Mucosa of stomach (tissue), 1 donor: Measurements from ENCODE around the gene PAPSS1.

Experiments
- H3K27me3 ChIP-seq: one replicate; pipeline ENCODE4 v1.7.0; 2013; ENCODE audit warnings: mild to moderate bottlenecking, low read length; ENCODE audit not compliant: control insufficient read depth, insufficient read depth
- H3K36me3 ChIP-seq: one replicate; pipeline ENCODE4 v1.7.0; 2013; ENCODE audit warnings: low read length; ENCODE audit not compliant: control insufficient read depth, insufficient read depth
- H3K4me1 ChIP-seq: one replicate; pipeline ENCODE4 v1.7.0; 2013; ENCODE audit warnings: mild to moderate bottlenecking, low read length; ENCODE audit not compliant: control insufficient read depth, insufficient read depth
- H3K4me3 ChIP-seq: one replicate; pipeline ENCODE4 v1.7.0; 2013; ENCODE audit warnings: low read length
- H3K9ac ChIP-seq: one replicate; pipeline ENCODE4 v1.7.0; 2013; ENCODE audit warnings: mild to moderate bottlenecking, low read length, moderate library complexity
- H3K9me3 ChIP-seq: one replicate; pipeline ENCODE4 v1.7.0; 2013; ENCODE audit warnings: mild to moderate bottlenecking, low read length, moderate library complexity; ENCODE audit not compliant: control insufficient read depth
- donor health status: Pancreatic carcinoma.

Gene PAPSS1

DNA sequence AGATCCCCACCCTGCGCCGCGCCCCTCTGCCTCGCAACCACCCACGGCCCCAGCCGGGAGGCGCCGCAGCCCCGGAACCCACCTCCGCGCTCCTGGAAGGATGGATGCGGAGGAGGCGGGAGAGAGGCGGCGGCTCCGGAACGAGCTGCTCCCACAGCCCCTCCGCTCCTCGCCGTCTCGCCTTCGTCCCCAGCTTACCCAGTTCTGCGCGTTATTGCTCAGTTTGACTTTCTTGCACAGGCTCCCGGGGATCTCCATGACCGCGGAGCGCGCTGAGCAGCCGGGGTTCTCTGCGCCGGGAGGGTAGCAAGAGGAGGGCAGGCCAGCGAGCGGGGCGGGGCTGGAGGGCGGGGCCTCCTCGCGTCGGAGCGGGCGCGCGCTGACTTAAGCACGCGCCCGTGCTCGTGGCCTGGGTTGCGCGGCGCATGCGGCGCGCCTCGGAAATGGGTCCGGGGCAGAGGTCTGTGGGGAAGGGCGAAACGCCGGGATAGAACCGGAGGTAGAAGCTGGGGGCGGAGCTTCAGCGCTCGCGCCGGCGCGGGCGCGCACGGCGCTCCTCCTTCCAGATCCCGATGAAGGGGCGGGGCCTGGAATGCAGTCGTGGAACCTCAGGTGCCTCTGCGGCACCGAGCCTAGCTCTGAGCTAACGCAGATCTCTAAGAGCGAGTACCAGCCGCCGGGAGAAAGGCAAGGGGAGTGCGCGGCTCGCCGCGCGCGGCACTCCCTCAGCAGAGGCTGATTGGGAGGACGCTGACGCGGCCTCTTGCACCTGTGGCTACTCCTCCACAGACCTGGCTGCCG is at the start of gene PAPSS1:
TSS of gene PAPSS1 (minus strand) at position 313 of the 801 bp plus-strand sequence. CDS start at position 258, 55 bp downstream.
- Histone ChIP-seq H3K27me3 (no peaks in the 10 kb centered on the region), H3K9me3 (no peaks in the 10 kb centered on the region), H3K4me3 (peak within 1 kb of the TSS; percentile 72), H3K36me3 (no peaks in the 10 kb centered on the region), H3K4me1 (peaks cover 1% of the 10 kb centered on the region), H3K9ac (peak within 1 kb of the TSS; percentile 83)

GRCh38 chr4:107760281-107760947 is 40.4 kb upstream of the PAPSS1 start:
- no peaks in the 10 kb centered on the region for H3K9me3 ChIP-seq
- no peak overlapping the region for H3K9ac ChIP-seq
- no peaks in the 10 kb centered on the region for H3K27me3 ChIP-seq
- H3K4me3 ChIP-seq = no peak overlapping the region
- no peaks in the 10 kb centered on the region for H3K4me1 ChIP-seq
- no peaks in the 10 kb centered on the region for H3K36me3 ChIP-seq

DNA sequence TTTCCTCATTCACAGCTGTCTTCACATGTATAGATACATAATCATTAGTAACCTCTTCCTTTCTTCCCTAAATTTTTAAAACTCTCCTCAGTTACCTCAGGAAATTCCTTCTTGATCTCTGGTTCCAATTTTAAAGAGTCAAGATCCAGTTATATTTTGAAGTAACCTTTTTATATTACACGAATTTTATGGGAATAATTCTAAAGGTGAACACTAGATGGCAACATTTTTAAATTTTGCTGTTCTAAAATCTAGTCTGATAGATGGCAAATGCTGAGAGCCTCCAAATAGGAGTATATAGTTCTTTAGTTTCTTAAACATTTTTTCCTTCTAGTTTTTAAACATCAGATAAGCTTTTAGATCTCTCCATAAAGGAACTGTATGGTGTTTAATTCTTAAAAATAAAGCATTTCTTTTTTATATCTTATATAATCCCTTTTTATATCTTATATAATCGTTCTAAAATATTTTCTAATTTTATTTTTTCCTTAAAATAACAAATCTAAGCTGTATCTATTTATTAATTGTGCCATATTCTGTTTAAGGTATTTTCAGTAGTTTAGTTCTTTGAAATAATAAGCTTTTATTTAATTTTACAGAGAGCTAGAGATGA is 37.9 kb upstream of the PAPSS1 start:
- Histone ChIP-seq H3K9ac (no peak overlapping the region), H3K9me3 (no peaks in the 10 kb centered on the region), H3K36me3 (no peaks in the 10 kb centered on the region), H3K27me3 (no peaks in the 10 kb centered on the region), H3K4me1 (no peaks in the 10 kb centered on the region), H3K4me3 (no peak overlapping the region)

- Histone ChIP-seq H3K9me3 (no peaks in the 10 kb centered on the region), H3K36me3 (no peaks in the 10 kb centered on the region), H3K4me3 (no peak overlapping the region), H3K9ac (no peak overlapping the region), H3K27me3 (no peaks in the 10 kb centered on the region), H3K4me1 (no peaks in the 10 kb centered on the region)
Measured at GRCh38 chr4:107757283-107757682, 37.2 kb upstream of the PAPSS1 start.

DNA sequence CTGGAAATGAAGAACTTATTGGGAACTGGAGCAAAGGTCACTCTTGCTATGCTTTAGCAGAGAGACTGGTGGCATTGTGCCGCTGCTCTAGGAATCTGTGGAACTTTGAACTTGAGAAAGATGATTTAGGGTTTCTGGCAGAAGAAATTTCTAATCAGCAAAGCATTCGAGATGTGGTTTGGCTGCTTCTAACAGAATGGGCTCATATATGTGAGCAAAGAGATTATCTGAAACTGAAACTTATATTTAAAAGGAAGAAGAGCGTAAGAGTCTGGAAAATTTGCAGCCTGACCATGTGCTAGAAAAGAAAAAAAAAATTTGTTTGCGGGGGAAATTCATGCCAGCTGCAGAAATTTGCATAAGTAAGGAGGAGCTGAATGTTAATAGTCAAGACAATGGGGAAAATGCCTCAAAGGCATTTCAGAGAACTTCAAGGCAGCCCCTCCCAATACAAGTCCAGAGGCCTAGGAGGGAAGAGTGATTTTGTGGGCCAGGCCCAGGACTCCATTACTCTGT is 35.9 kb upstream of the PAPSS1 start:
- no peaks in the 10 kb centered on the region for H3K27me3 ChIP-seq
- H3K9ac ChIP-seq = no peak overlapping the region
- H3K36me3 ChIP-seq = no peaks in the 10 kb centered on the region
- H3K9me3 ChIP-seq = no peaks in the 10 kb centered on the region
- no peak overlapping the region for H3K4me3 ChIP-seq
- H3K4me1 ChIP-seq = no peaks in the 10 kb centered on the region

DNA sequence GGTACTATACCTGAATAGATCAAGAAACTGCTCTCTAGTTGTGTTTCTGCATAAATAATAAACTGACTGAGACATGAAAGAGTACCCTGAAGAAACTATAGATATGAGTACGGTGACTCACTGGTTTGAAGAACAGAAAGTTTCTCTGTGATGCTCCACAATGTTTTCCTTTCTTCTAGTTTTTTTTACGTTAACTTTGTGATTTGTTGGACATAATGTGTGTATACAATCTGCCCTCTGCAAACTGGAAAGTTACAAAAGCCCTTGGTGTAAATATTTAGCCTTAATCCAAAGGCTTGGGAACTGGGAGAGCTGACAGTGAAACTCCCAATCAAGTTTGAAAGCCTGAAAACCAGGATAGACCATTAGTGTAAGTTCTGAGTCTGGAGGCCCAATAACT is 31.6 kb upstream of the PAPSS1 start:
- Histone ChIP-seq H3K9me3 (no peaks in the 10 kb centered on the region), H3K4me3 (no peak overlapping the region), H3K36me3 (no peaks in the 10 kb centered on the region), H3K4me1 (peaks cover 4% of the 10 kb centered on the region), H3K9ac (no peak overlapping the region), H3K27me3 (no peaks in the 10 kb centered on the region)

DNA sequence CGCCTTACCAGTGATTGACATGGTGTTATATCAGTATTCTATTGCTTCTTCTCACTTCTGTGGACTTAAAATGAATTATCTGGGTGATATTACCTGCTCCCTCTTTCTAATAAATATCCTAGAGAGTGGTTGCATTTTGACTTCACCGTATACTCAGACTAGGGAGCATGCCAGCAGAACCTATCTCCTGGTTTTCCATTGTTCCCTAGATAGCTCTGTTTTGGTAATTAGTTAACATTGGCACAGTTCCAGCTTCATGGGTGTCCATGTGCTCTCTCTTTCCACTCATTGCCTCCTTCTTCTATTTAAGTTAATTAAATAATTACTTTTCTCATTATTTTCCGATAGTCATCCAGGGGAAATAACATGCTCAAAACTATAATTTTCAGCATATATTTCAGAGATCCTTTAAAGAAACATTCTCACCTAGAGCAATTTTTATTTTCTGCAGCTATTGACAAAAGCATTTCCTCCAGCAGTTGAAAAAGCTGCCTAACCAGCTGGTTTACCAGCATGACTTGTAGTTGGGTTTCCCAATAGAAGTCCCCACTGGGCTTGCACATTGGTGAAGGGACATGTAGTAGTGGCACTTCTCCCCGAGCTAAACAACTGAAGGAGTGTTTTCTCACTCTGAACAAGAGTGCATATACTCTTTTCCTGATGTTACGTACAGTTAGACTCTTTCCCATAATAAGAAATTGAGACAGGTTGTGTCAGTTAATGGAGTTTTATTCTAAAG is 27.9 kb upstream of the PAPSS1 start:
- Histone ChIP-seq H3K36me3 (no peaks in the 10 kb centered on the region), H3K9ac (no peak overlapping the region), H3K27me3 (no peaks in the 10 kb centered on the region), H3K4me1 (peaks cover 4% of the 10 kb centered on the region), H3K4me3 (no peak overlapping the region), H3K9me3 (no peaks in the 10 kb centered on the region)

GRCh38 chr4:107746161-107746560 is 26.1 kb upstream of the PAPSS1 start:
- H3K4me1 ChIP-seq = peaks cover 4% of the 10 kb centered on the region
- H3K9me3 ChIP-seq = no peaks in the 10 kb centered on the region
- H3K4me3 ChIP-seq = no peak overlapping the region
- no peaks in the 10 kb centered on the region for H3K27me3 ChIP-seq
- no peaks in the 10 kb centered on the region for H3K36me3 ChIP-seq
- no peak overlapping the region for H3K9ac ChIP-seq

DNA sequence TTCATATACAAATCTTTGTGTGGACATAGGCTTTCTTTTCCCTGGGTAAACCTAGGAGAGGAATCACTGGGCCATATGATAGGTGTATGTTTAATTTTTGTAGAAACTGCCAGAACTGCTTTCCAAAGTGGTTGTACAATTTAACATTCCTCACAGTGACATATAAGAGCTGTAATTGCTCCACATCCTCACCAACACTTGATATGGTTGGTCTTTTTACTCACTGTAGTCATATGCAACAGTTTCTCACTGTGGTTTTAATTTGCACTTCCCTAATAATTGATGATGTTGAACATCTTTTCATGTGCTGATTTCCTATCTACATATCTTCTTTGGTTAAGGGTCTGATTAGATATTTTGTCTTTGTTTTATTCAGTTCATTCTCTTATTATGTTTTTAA is 24.5 kb upstream of the PAPSS1 start:
- no peaks in the 10 kb centered on the region for H3K36me3 ChIP-seq
- no peak overlapping the region for H3K9ac ChIP-seq

DNA sequence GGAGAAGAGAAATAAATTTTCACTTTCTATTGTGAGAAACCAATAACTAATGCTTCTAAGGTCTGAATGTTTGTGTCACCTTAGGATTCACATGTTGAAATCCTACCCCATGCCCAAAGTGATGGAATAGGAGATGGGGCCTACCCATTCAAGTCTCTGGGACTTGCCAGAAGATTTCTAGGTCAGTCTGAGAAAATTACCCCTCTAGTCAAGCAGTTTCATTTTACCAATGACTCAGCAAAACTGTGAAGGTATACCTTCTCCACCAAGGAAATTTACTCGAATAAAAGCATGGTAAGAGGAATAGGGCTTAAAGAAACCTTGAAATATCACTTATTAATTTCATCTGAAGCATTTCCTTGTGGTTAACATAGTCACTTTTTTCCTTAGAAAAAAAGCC is 23.5 kb upstream of the PAPSS1 start:
- H3K4me3 ChIP-seq = no peak overlapping the region
- no peaks in the 10 kb centered on the region for H3K36me3 ChIP-seq
- no peaks in the 10 kb centered on the region for H3K9me3 ChIP-seq
- no peaks in the 10 kb centered on the region for H3K27me3 ChIP-seq
- H3K9ac ChIP-seq = no peak overlapping the region
- peaks cover 4% of the 10 kb centered on the region for H3K4me1 ChIP-seq

More for the DNA sequence above, 24.5 kb upstream of the PAPSS1 start:
- no peak overlapping the region for H3K4me3 ChIP-seq
- H3K4me1 ChIP-seq = peaks cover 4% of the 10 kb centered on the region
- no peaks in the 10 kb centered on the region for H3K9me3 ChIP-seq
- no peaks in the 10 kb centered on the region for H3K27me3 ChIP-seq

DNA sequence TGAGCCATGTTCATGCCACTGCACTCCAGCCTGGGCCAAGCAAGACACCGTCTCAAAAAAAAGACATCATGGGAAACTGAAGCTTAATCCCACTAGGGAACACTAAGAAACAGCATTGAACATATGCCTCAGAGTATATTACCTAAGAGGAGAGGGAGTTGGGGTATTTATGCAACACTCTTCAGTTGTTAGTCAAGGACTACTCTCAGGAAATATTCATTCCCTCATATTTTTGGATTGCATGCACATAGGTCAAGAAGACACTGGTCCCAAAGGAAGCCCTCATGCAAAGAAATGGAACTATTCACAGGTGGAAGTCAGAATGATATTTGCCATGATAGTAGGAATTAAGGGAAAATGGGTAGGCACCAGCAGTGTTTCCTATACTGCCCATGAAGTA is 22.8 kb upstream of the PAPSS1 start:
- Histone ChIP-seq H3K9ac (no peak overlapping the region), H3K4me3 (no peak overlapping the region), H3K4me1 (peaks cover 3% of the 10 kb centered on the region), H3K36me3 (no peaks in the 10 kb centered on the region), H3K27me3 (no peaks in the 10 kb centered on the region), H3K9me3 (no peaks in the 10 kb centered on the region)
